NCI-H2171 treated with DMSO at 0.1 percent for 48 hours (cell line): ENCODE data around the gene ERVFRD-1.
"Not testable (repeated sequence)": the region's sequence is repeated elsewhere in the genome, so short reads cannot be mapped to it uniquely, and the experiment has no call there.

Experiments
- DNase-seq: peaks from one replicate; lab custom pipeline; 2025; lab: John Stamatoyannopoulos, UW

Gene ERVFRD-1

DNA sequence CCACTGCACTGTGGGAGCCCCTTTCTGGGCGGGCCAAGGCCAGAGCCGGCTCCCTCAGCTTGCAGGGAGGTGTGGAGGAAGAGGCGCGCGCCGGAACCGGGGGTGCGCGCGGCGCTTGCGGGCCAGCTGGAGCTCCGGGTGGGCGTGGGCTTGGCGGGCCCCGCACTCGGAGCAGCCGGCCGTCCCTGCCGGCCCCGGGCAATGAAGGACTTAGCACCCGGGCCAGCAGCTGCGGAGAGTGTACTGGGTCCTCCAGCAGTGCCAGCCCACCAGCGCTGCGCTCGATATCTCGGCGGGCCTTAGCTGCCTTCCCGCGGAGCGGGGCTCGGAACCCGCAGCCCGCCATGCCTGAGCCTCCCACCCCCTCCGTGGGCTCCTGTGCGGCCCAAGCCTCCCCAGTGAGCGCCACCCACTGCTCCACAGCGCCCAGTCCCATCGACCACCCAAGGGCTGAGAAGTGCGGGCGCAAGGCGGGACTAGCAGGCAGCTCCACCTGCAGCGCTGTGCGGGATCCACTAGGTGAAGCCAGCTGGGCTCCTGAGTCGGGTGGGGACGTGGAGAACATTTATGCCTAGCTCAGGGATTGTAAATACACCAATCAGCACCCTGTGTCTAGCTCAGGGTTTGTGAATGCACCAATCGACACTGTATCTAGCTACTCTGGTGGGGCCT, 24.2 kb downstream of the ERVFRD-1 start:
- not testable (repeated sequence) for DNase-seq

DNA sequence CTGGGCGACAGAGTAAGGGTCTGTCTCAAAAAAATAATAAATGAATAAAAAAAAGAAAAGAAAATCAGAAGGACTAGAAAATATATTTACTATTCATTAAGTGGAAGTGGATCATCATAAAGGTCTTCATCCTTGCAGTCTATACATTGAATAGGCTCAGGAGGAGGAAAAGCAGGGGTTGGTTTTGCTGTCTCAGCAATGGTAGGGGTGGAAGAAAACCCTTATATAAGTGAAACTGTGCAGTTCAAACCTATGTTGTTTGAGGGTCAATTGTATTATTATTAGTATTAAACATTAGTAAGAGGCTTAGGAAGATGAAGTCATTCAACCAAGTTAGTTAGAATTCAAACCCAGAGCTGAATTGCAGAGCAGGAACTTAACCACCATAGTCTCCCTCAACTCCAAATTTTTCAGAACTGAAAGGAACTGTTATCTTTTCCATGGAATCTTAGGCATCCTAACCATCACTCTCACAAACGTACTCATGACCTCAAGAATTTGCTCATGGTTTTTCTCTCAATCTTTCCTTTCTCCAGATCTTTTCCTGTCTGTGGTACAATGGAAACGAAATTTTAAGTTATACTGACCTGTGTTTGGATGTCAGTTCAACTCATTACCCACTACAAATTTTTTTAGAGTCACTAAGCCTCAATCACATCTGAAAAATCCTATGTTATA, 25.6 kb downstream of the ERVFRD-1 start:
- no peak for DNase-seq

DNA sequence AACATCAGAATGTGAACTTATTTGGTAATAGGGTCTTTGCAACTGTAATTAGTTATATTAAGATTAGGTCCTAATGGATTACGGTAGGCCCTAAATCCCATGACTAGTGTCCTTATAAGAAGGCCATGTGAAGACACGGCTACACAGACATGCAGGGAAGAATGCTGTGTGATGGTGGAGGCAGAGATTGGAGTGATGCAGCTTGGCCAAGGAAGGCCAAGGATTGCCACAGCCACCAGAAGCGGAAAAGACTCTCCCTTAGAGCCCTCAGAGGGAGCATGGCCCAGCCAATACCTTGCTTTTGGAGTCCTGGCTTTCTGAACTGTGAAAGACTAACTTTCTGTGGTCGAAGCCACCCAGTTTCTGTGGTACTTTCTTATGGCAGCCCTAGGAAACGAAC, 27.6 kb downstream of the ERVFRD-1 start:
- DNase-seq = no peak

DNA sequence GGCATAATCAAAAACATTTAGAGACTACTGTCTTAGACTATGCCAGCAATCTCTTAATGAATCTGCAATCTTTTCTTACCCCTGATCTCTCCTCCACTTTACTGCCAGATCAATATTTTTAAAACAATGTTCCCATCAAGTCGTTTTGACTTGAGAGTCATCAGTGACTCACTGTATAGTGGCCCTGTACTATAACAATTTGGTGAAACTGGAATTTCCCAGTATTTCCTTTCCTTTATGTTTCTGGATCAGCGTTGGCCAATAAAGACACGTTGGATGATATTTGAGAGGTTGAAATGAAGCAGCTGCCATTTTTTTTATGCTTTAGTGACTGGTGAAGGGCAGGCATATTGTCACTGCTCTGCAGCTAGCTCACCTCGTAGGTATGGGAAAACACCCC, 28.0 kb downstream of the ERVFRD-1 start:
- DNase-seq = no peak

DNA sequence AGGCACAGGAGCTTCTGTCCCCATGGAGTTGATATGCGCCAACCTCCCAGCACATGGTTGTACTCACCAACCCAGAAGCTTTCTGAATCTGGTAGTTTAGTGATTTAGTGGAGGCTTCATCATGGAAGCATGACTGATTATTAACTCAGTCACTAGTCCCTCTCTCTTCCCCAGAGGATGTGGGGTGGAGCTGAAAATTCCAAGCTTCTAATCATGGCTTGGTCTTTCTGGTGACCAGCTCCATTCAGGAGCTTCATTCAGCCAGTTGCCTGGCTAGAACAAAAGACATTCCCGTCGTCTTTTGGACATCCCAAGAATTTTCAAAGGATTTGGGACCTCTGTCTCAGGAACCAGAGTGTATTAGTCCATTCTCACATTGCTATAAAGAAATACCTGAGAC, 31.2 kb downstream of the ERVFRD-1 start:
- no peak for DNase-seq

DNA sequence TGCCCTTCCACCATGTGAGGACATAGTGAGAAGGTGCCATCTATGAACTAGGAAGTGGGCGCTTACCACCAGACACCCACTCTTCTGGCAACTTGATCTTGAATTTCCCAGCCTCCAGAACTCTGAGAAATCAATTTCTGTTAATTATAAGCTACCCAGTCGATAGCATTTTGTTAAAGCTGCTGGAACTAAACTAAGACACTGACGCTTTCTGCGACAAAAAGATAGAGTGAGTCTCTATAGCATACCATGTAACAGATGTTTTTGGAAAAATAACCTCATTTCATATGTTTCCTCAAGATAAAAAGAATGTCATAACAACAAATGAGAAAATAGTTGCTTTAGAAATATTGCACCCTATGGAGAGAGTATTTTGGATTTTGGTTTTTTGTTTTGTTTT, 33.3 kb downstream of the ERVFRD-1 start:
- no peak for DNase-seq

DNA sequence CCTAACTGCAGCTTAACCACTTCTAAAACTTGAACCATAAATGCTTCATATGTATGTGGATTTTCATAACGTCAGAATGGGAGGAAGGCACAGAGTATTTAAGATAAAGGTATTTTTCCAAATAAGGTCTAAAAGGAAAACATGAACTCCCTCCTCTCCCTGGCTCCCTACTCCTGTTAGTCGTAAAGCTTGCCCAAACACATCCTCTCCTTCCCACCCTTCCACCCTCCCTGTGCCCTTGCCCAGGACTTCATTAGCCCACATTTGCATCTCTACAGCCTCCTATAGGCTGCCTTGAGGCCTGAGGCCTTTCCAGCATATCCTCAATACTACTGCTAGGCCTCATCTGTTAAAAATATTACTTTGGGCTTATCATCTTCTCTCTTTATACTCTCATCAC, 35.0 kb downstream of the ERVFRD-1 start:
- no peak for DNase-seq

GRCh38 chr6:11072101-11072500, 39.4 kb downstream of the ERVFRD-1 start:
- DNase-seq = no peak

DNA sequence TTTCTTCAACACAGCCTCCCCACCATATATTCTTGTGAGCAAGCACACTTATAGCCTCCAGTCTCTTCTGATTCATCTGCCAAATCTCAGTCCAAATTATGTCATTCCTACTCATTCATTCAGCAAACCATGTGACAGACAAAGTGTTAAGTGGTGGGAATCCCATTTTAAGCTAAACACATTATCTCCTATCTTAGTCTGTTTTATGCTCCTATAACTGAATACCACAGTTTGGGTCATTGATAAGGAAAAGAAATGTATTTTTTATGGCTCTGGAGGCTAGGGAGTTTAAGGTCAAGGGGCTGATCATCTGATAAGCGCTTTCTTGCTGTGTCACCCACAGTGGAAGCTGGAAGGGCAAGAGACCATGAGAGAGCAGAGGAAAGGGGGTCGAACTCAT, 41.8 kb downstream of the ERVFRD-1 start:
- DNase-seq = no peak

- DNase-seq = no peak
These were observed 44.2 kb downstream of the ERVFRD-1 start for GRCh38 chr6:11067348-11067747.

GRCh38 chr6:11066505-11067347, 44.8 kb downstream of the ERVFRD-1 start:
- DNase-seq = no peak

DNA sequence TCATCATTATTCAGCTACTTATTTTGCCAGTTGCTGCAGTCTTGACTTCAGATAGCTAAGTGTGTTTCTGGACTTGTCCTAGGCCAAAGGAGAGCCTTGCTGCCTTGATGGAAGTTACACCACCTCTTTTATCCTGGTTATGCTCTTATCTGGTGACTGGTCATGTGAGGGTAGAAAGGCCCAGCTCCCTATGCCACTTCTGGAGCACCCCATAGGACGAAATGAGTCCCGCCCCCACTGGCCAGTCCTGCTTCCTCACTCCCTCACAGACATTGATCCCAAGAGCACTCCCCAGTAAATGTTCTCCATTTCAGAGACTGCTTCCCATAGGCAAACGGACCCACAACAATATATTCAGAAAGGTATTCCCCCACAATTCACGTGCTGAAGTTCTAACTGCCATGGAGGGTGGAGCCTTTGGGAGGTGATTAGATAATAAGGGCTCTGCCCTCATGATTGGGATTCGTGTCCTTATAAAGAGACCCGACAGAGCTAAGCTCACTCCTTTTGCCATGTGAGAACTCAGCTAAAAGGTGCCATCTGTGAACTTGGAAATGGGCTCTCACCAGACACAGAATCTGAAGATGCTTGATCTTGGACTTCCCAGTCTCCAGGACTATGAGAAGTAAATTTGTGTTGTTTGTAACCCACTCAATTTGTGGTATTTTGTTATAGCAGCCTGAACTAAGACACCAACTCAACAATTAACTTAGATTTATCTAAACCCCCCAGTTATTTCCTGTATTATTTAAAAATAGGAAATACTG, 45.9 kb downstream of the ERVFRD-1 start:
- DNase-seq = no peak

- no peak for DNase-seq
These were observed 46.7 kb downstream of the ERVFRD-1 start for GRCh38 chr6:11064836-11065235.

GRCh38 chr6:11062715-11063114, 48.8 kb downstream of the ERVFRD-1 start:
- DNase-seq = no peak

DNA sequence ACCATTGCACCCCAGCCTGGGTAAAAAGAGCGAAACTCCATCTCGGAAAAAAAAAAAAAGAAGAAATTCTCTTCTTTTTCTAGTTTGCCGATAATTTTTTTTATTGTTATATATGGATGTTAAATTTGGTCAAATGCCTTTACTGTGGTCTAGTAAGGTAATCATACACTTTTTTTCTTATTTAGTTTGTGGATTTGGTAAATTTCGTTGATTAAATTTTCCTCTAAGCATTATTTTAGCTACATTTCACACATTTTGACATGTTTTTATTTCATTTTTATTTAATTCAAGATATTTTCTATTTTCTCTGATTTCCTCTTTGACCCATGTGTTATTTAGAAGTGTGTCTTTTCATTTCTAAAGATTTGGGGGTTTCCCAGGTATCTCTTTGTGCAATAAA, 49.4 kb downstream of the ERVFRD-1 start:
- no peak for DNase-seq

DNA sequence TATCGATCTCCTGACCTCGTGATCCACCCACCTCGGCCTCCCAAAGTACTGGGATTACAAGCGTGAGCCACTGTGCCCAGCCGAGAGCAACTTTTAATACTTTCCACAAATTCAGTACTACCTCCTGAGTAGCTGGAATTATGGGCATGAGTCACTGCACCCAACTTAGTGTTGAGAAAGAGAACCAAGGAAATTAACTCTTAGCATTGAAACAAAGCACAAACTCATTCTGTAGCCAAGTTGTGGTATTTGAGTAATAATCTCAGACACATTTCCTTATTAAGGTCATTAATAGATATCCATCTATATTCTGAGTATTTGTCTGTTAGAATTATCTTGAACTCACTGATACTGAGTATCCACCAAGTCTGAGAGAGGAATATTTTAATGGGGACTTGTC, 53.1 kb downstream of the ERVFRD-1 start:
- DNase-seq = no peak

DNA sequence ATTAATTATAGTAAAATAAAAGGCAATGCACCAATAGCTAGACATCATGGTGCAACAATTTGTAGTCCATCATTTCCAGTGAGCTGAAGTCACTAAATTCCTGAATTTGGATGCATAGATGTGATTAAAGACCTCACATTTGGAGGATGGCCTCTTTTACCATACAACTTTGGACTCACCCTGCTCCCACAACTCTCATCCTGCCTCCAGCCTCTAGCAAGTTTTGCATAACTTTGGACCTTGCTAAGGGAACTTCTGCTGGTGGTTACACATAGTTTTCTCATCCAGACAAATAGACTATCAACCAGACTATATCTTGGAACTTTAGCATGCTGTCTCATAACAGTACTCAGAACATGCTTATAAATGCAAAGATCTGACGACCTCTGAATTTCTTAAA, 54.7 kb downstream of the ERVFRD-1 start:
- DNase-seq = no peak

GRCh38 chr6:11055127-11055627, 56.3 kb downstream of the ERVFRD-1 start:
- no peak for DNase-seq

- no peak for DNase-seq
These were observed 56.8 kb downstream of the ERVFRD-1 start for GRCh38 chr6:11054722-11055121.

DNA sequence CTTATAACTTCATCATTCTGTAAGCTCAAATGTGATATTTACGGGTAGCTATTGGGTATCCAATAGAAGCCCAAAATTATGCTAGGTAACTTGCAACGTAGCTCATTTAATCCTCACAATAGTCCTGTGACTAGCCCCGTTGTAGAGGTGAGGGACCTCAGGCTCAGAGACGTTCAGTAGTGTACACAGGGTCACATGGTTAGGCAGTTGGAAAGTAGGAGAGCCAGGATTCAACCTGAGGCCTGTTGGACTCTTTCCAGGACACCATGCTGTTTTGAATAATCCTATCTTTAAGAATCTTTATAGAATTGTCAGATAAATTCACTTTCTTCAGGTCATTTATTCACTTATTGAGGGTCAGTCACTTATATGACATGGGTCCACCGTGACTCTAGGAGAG, 58.2 kb downstream of the ERVFRD-1 start:
- DNase-seq = no peak
